Vagina (tissue), 2 donors: ENCODE results near the gene TMC8. TPM values are rescaled to one million over a fixed set of nuclear protein-coding genes. Genes with fewer than 3 reads are reported as not detected.
"Not testable (repeated sequence)": the region's sequence is repeated elsewhere in the genome, so short reads cannot be mapped to it uniquely, and the experiment has no call there.

Source experiments
- DNase-seq, 2 donors: peaks; one replicate each; pipeline ENCODE4 v3.0.0-alpha.2; 2017; ENCODE audit errors: extremely low spot score in 2 of 2
- H3K27ac ChIP-seq: fragments of 200-600 bp; sonication (generic); one replicate; pipeline ENCODE4 v1.5.1; 2019
- H3K27me3 ChIP-seq: fragments of 200-600 bp; sonication (generic); one replicate; pipeline ENCODE4 v1.5.1; 2019
- H3K36me3 ChIP-seq, 2 donors: fragments of 200-600 bp; sonication (generic); one replicate each; pipeline ENCODE4 v1.5.1; 2017 to 2019
- H3K4me1 ChIP-seq: fragments of 200-600 bp; sonication (generic); one replicate; pipeline ENCODE4 v1.5.1; 2019
- H3K4me3 ChIP-seq, 2 donors: fragments of 200-600 bp; sonication (generic); 1 replicate in 1 of 2; 2 replicates in 1 of 2; pipeline ENCODE4 v1.5.1; 2016 to 2019
- H3K9me3 ChIP-seq: fragments of 200-600 bp; sonication (generic); one replicate; pipeline ENCODE4 v1.5.1; 2019
- CTCF ChIP-seq, 3 experiments: fragments of 450-650 bp in 2 of 3; fragments of 200-600 bp in 1 of 3; sonication (generic) in 1 of 3; IDR thresholded peaks; one replicate each; pipeline ENCODE4 v1.5.1; 2017 to 2019; ENCODE audit warnings: antibody characterized with exemption in 3 of 3, mild to moderate bottlenecking in 2 of 3, moderate library complexity in 2 of 3
- POLR2A ChIP-seq, 2 donors: fragments of 450-650 bp; IDR thresholded peaks; one replicate each; pipeline ENCODE4 v1.6.1; 2017; ENCODE audit warnings: antibody characterized with exemption in 2 of 2, mild to moderate bottlenecking in 2 of 2, moderate library complexity in 2 of 2
- POLR2AphosphoS5 ChIP-seq, 2 donors: sonication (generic); formaldehyde crosslinking; IDR thresholded peaks; one replicate each; pipeline ENCODE4 v1.9.0; 2017; ENCODE audit warnings: antibody characterized with exemption in 2 of 2, mild to moderate bottlenecking in 2 of 2, low read depth in 1 of 2; ENCODE audit not compliant: insufficient read depth in 1 of 2
- intact Hi-C: fragments of 100-400 bp; cut with DNase I; formaldehyde crosslinking; loops from one replicate; pipeline ENCODE4 v1.15.1; 2023
- total RNA-seq: library from RNA; depleted of rRNA; stranded (reverse); fragments of >200 nt; gene quantifications from one replicate; pipeline ENCODE4 v1.2.3, GENCODE V29; 2016

Gene TMC8
- 24.6 TPM for total RNA-seq

GRCh38 chr17:78130437-78131101 is at the start of gene TMC8:
TSS of gene TMC8 (plus strand) at chr17:78130771. CDS start at chr17:78131589, 818 bp downstream.
- no peaks in the 10 kb centered on the region for H3K27me3 ChIP-seq
- no peak for DNase-seq
- H3K27ac ChIP-seq, result peak within 1 kb of the TSS; percentile 48
- peak in 1 of 2 donors; percentile 44 for TF ChIP-seq POLR2AphosphoS5 (IDR thresholded peaks at IDR 0.05; ENCODE audit: insufficient read depth in 1 of 2, low read depth in 1 of 2)
- TF ChIP-seq POLR2A (IDR thresholded peaks at IDR 0.05), result no peak
- TF ChIP-seq CTCF (IDR thresholded peaks at IDR 0.05), result no peak
- H3K36me3 ChIP-seq, result no peaks in the 10 kb centered on the region
- H3K4me3 ChIP-seq, result peak within 1 kb of the TSS; percentile 32 to 37
- intact Hi-C loops, result no loop called here
- H3K9me3 ChIP-seq, result no peaks in the 10 kb centered on the region
- H3K4me1 ChIP-seq, result peaks cover 69% of the 10 kb centered on the region

DNA sequence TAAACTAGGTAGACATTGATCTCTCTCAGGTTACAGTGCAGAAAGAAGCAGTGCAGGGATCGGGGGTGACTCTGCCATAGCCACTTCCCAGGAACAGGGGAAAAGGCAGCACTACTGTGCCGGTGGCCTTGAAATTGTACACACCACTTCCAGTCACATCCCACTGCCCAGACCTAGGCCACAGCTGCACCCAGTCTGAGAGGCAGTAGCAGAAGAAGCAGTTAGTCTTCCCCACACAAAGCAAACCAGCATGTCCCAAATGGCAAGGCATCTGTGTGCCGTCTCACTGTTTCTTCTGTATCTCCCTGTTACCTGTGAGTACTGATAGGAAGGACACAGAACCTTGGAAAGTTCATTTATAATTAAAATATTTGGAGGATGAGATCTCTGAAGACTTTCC is 49.0 kb upstream of the TMC8 start:
- no peak overlapping the region for H3K4me3 ChIP-seq
- H3K27ac ChIP-seq, result no peak overlapping the region
- peaks cover 4 to 53% of the 10 kb centered on the region in 2 donors for H3K36me3 ChIP-seq
- no peak for TF ChIP-seq POLR2A (IDR thresholded peaks at IDR 0.05)
- no peak for TF ChIP-seq POLR2AphosphoS5 (IDR thresholded peaks at IDR 0.05; ENCODE audit: insufficient read depth in 1 of 2, low read depth in 1 of 2)
- TF ChIP-seq CTCF (IDR thresholded peaks at IDR 0.05), result no peak
- no peaks in the 10 kb centered on the region for H3K4me1 ChIP-seq
- H3K27me3 ChIP-seq, result no peaks in the 10 kb centered on the region
- no peak for DNase-seq
- intact Hi-C loops, result no loop called here
- no peaks in the 10 kb centered on the region for H3K9me3 ChIP-seq

DNA sequence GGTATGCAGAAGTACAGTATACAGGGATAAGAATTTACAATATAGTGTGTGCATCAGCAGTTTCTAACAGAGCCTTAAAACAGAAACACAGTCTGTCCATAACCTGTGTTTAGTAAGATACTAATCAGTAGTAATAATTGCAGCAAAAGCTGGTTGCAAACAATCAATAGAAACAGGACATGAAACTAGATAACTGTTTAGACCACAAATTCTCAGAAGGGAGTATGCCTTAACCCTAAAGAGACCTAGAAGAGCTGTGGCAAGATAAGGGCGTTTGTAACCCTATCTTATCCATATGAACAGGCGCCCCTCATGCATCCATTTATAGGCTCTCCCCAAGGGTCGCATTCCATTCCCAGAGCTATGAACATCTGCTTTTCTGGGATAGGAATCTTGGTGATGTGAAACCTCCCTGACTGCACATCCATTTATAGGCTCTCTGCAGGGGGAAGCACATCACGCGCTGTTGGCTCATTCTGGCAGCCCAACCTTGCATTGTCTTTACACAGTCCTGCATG is 48.2 kb upstream of the TMC8 start:
- H3K27me3 ChIP-seq, H3K4me1 ChIP-seq, H3K4me3 ChIP-seq, H3K27ac ChIP-seq, DNase-seq, intact Hi-C loops, H3K9me3 ChIP-seq: not testable (repeated sequence)
- H3K36me3 ChIP-seq, result peaks cover 4 to 53% of the 10 kb centered on the region in 2 donors

- intact Hi-C loops, result no loop called here
- H3K9me3 ChIP-seq, result no peaks in the 10 kb centered on the region
- no peak overlapping the region for H3K4me3 ChIP-seq
- H3K27ac ChIP-seq, result no peak overlapping the region
- DNase-seq, result no peak
- H3K4me1 ChIP-seq, result no peaks in the 10 kb centered on the region
- peaks cover 0 to 54% of the 10 kb centered on the region in 2 donors for H3K36me3 ChIP-seq
- TF ChIP-seq CTCF (IDR thresholded peaks at IDR 0.05) (no peak), POLR2AphosphoS5 (IDR thresholded peaks at IDR 0.05; ENCODE audit: insufficient read depth in 1 of 2, low read depth in 1 of 2) (no peak), POLR2A (IDR thresholded peaks at IDR 0.05) (no peak)
- H3K27me3 ChIP-seq, result no peaks in the 10 kb centered on the region
Measured at GRCh38 chr17:78082988-78083387, 47.6 kb upstream of the TMC8 start.

- no peak overlapping the region for H3K4me3 ChIP-seq
- H3K27ac ChIP-seq, result no peak overlapping the region
- no peak for TF ChIP-seq POLR2A (IDR thresholded peaks at IDR 0.05)
- no peak for TF ChIP-seq POLR2AphosphoS5 (IDR thresholded peaks at IDR 0.05; ENCODE audit: insufficient read depth in 1 of 2, low read depth in 1 of 2)
- TF ChIP-seq CTCF (IDR thresholded peaks at IDR 0.05), result no peak
- DNase-seq, result no peak
- no peaks in the 10 kb centered on the region for H3K27me3 ChIP-seq
- intact Hi-C loops, result no loop called here
- H3K4me1 ChIP-seq, result no peaks in the 10 kb centered on the region
- H3K9me3 ChIP-seq, result no peaks in the 10 kb centered on the region
- peaks cover 4 to 56% of the 10 kb centered on the region in 2 donors for H3K36me3 ChIP-seq
Measured at GRCh38 chr17:78086740-78087139, 43.8 kb upstream of the TMC8 start.
